ENCODE data around the gene TOGARAM2. TPM values are rescaled to one million over a fixed set of nuclear protein-coding genes. Genes with fewer than 3 reads are reported as not detected.
A peak's percentile ranks its signal among the peaks of the same experiment; 100 is the strongest.

TOGARAM2 gene
- polyA plus RNA-seq (ENCODE audit: insufficient read length) = 1.9 TPM

- no peak for DNase-seq (ENCODE audit: low read depth)
Observed at GRCh38 chr2:28981016-28981441, at the start of gene TOGARAM2. TOGARAM2 (plus strand) TSS chr2:28981298; CDS start chr2:28994835, 13,537 bp downstream.

GRCh38 chr2:28934769-28935168 lies 46.3 kb upstream of the TOGARAM2 start:
- DNase-seq (ENCODE audit: low read depth) = no peak

- no peak for DNase-seq (ENCODE audit: low read depth)
Observed at GRCh38 chr2:28941008-28941407, 40.1 kb upstream of the TOGARAM2 start.

DNA sequence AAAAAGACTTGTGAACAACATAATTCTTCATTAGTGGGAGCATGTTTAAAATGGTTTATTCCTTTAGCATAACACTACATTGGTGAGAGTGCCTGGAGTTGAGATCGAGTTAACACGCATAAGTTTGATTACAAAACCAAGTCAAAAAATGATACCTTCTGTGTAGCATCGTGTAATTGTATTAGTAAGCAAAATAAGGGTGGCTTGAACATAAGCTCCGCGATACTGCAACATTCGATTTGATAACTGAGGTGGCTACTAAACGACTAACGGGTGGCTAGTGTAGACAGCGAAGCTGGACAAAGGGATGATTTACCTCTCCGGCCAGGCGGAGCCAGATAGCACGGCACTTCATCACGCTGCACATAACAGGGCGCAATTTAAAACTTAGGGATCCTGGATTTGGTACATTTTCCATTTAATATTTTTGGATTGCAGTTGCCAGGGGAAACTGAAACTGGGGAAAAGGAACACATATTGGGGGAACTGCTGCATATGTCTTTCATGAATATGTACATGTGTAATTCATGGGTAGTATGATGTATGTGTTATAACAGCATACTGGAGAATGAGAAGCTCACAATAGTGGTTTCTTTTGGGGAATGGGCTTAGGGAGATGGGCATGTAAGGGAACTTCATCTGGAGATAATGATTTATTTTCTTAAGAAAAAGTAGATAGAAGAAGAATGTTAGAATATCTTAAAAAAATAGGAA lies 36.4 kb upstream of the TOGARAM2 start:
- no peak for DNase-seq (ENCODE audit: low read depth)

- DNase-seq (ENCODE audit: low read depth) = no peak
Observed at GRCh38 chr2:28948160-28948559, 32.9 kb upstream of the TOGARAM2 start.

GRCh38 chr2:28949190-28949589 lies 31.9 kb upstream of the TOGARAM2 start:
- DNase-seq (ENCODE audit: low read depth) = no peak

DNA sequence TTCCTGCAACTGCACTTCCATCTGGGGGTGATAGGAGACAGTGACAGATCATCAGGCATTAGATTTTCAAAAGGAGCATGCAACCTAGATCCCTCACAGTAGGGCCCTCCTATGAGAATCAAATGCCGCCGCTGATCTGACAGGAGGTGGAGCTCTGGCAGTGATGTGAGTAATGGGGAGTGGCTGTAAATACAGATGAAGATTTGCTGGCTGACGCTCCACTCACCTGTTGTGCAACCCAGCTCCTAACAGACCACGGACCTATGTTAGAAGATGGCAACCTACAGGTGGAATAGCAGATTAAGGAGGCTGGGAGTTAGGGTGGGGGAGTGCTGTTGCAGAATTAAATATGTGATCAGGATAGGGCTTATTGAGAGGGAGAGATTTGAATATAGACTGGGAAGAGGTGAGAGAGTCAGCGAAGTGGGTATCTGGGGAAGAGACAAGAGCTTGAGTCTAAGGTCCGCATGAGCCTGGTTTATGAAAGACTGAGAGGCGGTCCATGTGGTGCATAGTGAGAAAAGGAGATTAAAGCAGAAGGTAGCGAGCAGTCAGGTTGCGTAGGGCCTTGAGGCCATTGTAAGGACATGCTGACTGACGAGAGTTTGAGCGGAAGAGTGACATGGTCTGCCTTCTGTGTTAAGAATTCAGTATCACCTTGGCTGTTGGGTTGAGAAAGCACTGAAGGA lies 31.3 kb upstream of the TOGARAM2 start:
- DNase-seq (ENCODE audit: low read depth) = no peak

GRCh38 chr2:28950941-28951630 lies 30.0 kb upstream of the TOGARAM2 start:
- DNase-seq (ENCODE audit: low read depth) = no peak

GRCh38 chr2:28951910-28952835 lies 28.9 kb upstream of the TOGARAM2 start:
- no peak for DNase-seq (ENCODE audit: low read depth)

DNA sequence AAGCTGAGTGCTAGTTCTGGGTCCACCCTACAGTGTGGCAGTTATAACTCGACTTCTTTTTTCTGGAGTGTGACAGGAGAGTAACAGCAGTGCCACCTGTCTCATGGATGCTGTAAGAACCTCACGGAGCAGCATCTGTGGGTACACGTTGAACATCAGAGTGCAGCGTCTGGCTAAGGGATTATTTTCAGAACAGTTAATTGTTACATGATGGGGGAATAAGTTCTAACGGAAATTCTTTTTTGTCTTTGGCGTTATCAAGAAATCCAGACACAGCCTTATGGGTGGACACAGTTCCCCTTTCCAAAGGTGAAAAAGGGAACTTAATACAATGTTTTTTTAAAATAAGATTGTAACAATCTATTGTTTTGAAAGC lies 28.3 kb upstream of the TOGARAM2 start:
- no peak for DNase-seq (ENCODE audit: low read depth)

DNA sequence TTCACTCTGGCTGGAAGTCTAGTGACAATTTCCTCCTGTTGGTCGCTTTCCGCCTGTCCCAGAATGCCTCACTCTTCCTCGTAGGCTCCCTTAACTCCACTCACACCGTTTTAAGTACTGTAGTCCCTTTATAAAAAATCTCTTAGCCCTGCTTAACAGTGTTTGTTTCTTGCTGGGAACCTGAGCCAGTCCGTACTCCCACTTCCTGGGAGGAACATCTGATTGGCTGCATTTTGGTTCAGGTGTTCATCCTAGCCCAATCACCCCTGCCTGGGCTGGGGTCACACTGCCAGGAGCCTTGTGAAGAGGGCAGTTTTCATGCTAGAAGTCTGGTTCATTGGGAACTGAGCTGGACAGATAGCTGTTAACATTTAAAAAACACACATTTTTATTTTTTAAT lies 25.6 kb upstream of the TOGARAM2 start:
- no peak for DNase-seq (ENCODE audit: low read depth)

DNA sequence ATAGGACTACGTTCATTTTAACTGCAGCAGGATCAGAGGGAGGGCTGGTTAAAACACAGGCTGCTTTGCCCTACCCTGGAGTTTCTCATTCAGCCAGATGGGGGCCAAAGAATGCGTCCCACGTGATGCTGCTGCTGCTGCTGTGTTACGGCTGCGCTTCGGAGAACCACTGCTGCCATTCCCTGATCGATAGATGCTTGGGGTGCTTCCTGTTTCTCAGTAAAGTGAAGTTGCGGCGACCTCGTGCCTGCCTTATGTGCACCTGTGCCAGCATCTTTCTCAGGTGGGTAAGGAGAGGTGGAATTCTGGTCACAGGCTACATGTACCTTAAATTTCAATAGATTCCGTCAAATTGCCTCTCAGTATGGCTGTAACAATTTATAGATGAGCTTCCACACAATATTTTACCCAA lies 24.7 kb upstream of the TOGARAM2 start:
- no peak for DNase-seq (ENCODE audit: low read depth)

DNA sequence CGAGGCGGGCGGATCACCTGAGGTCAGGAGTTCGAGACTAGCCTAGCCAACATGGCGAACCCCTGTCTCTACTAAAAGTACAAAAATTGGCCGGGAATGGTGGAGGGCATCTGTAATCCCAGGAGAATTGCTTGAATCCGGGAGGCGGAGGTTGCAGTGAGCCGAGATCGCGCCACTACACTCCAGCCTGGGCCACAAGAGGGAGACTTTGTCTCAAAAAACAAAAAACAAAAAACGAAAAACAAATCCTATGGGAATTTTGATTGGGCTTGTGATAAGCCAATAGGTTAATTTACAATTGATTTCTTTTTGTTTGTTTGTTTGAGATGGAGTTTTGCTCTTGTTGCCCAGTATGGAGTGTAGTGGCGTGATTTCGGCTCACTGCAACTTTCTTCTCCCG lies 24.2 kb upstream of the TOGARAM2 start:
- no peak for DNase-seq (ENCODE audit: low read depth)

DNA sequence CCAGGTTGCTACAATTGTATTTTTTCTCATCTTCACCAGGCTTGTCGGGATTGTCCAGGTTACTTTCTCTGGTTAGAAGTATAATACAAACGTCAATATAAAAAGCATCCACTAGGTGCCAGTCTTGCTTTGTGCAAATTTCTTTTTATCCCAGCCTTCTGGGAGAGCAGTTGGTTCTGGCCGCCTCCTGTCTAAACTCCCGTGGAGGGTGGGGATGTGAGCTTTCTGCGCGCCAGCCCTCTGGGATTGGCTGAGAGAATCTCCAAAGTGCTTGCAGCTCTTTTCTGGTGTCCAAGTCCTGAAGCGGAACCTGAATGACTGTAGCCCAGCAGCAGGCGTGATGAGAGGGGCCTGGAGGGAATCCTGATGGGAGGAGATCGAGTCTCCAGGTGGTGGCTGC lies 22.4 kb upstream of the TOGARAM2 start:
- peak; percentile 47 for DNase-seq (ENCODE audit: low read depth)

DNA sequence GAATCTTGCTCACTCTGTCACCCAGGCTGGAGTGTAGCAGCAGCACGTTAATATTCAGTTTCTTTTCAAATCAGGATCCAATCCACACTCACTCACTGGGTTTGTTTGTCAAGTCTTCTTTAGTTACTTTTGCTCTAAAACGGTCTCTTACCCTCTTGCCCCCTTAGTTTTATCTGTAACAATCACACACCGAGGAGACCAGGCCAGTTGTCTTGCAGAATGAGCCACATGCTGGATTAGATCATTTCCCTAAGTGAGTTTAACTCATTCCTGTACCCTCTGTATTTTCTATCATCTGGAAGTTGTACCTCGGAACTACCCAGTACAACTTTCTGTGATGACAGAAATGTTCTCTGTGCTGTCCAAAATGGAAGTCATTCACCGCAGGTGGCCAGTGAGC lies 20.7 kb upstream of the TOGARAM2 start:
- DNase-seq (ENCODE audit: low read depth) = no peak

DNA sequence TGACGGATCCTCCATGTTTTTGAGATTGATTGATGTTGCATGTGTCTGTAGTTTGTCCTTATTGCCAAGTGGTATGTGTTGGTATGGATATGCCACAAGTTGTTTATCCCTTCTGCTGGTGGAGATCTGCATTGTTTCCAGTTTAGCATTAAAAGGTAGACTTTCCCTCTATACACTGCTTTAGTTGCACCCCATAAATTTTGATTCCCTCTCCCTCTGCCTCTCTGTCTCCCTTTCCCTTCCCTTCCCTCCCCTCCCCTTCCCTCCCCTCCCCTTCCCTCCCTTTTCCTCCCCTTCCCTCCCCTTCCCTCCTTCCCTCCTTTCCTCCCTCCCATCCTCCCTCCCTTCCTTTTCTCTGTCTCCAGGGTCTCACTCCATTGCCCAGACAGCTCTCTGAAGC lies 18.6 kb upstream of the TOGARAM2 start:
- no peak for DNase-seq (ENCODE audit: low read depth)

DNA sequence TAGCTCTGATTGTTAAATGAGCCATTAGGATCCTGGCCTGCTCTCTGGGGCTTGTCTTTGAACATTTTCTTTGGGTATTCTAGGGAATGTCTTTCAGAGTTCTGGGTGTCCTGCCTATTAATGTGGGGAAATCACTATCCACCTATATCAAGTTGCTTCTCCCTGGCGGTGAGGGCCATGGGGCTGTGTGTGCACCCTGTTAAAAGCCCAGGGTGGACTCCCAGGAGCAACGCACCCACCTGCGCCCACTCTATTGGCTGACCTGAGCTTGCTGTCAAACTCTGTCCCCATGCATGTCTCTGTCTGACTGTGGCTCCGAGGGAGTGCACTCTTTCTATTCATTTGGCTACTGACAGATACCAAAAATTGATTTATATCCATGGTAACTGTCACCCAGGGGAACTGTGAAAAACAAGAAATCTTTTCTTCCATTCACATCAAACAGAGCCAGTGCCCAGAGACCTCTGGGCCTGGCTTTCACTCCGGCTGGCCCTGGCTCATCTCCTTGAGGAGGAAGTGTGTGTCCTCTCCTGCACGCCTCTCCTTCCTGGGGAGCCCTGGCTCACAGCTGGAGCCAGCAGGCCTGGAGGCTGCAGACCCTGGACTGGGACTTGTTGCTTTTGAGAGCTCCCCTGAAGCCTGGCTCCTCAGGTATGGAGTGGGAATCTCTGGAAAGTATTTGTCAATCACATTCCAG lies 10.5 kb upstream of the TOGARAM2 start:
- DNase-seq (ENCODE audit: low read depth) = no peak

GRCh38 chr2:28972778-28973335 lies 8.2 kb upstream of the TOGARAM2 start:
- no peak for DNase-seq (ENCODE audit: low read depth)

- DNase-seq (ENCODE audit: low read depth) = no peak
Observed at GRCh38 chr2:28974252-28974651, 6.8 kb upstream of the TOGARAM2 start.

- no peak for DNase-seq (ENCODE audit: low read depth)
Observed at GRCh38 chr2:28975671-28976070, 5.4 kb upstream of the TOGARAM2 start.

GRCh38 chr2:28976584-28976983 lies 4.5 kb upstream of the TOGARAM2 start:
- no peak for DNase-seq (ENCODE audit: low read depth)
